Neural progenitor cell (in vitro differentiated cells): ENCODE results near the gene NSMF. TPM values are rescaled to one million over a fixed set of nuclear protein-coding genes. Genes with fewer than 3 reads are reported as not detected.

Experiments used
- DNase-seq: peaks from one replicate; pipeline ENCODE4 v3.0.0-alpha.2; 2016; ENCODE audit warnings: low spot score
- H2AFZ ChIP-seq: fragments of 200-600 bp; sonication (generic); replicated peaks from 2 replicates; pipeline ENCODE4 v1.6.1; 2016; ENCODE audit warnings: antibody characterized with exemption
- H3F3A ChIP-seq: fragments of 200-600 bp; sonication (generic); 2 replicates; pipeline ENCODE4 v1.6.1; 2016; ENCODE audit warnings: antibody characterized with exemption, low read depth
- H3K27ac ChIP-seq: fragments of 200-600 bp; sonication (generic); 2 replicates; pipeline ENCODE4 v1.5.1; 2016; ENCODE audit warnings: mild to moderate bottlenecking
- H3K27me3 ChIP-seq: fragments of 200-600 bp; sonication (generic); 2 replicates; pipeline ENCODE4 v1.6.1; 2016; ENCODE audit warnings: mild to moderate bottlenecking, moderate library complexity
- H3K36me3 ChIP-seq: fragments of 200-600 bp; sonication (generic); 2 replicates; pipeline ENCODE4 v1.5.1; 2016
- H3K4me1 ChIP-seq: fragments of 200-600 bp; sonication (generic); 2 replicates; pipeline ENCODE4 v1.6.1; 2016; ENCODE audit warnings: mixed run types
- H3K4me2 ChIP-seq: fragments of 200-600 bp; sonication (generic); 2 replicates; pipeline ENCODE4 v1.6.1; 2016
- H3K4me3 ChIP-seq: fragments of 200-600 bp; sonication (generic); 2 replicates; pipeline ENCODE4 v1.5.1; 2016
- H3K79me2 ChIP-seq: fragments of 200-600 bp; sonication (generic); 2 replicates; pipeline ENCODE4 v1.6.1; 2016; ENCODE audit warnings: low read depth
- H3K9ac ChIP-seq: fragments of 200-600 bp; sonication (generic); 2 replicates; pipeline ENCODE4 v1.6.1; 2016
- H3K9me3 ChIP-seq: fragments of 200-600 bp; sonication (generic); 2 replicates; pipeline ENCODE4 v1.5.1; 2016; ENCODE audit warnings: low read depth
- H4K20me1 ChIP-seq: fragments of 200-600 bp; sonication (generic); 2 replicates; pipeline ENCODE4 v1.6.1; 2016; ENCODE audit warnings: low read depth
- H3K27ac Mint-ChIP-seq: 3 replicates; pipeline ENCODE4 v1.8.0; 2021; ENCODE audit warnings: mixed read lengths
- H3K27me3 Mint-ChIP-seq: 2 replicates; pipeline ENCODE4 v1.8.0; 2022; ENCODE audit warnings: low read depth, mild to moderate bottlenecking, inconsistent platforms, moderate library complexity, mixed read lengths; ENCODE audit not compliant: insufficient read depth
- H3K36me3 Mint-ChIP-seq: 3 replicates; pipeline ENCODE4 v1.8.0; 2021; ENCODE audit warnings: mixed read lengths
- H3K4me1 Mint-ChIP-seq: 3 replicates; pipeline ENCODE4 v1.8.0; 2021; ENCODE audit warnings: mixed read lengths
- H3K4me3 Mint-ChIP-seq: 3 replicates; pipeline ENCODE4 v1.8.0; 2021; ENCODE audit warnings: mild to moderate bottlenecking, moderate library complexity, mixed read lengths
- H3K9me3 Mint-ChIP-seq: 3 replicates; pipeline ENCODE4 v1.8.0; 2020; ENCODE audit warnings: mixed read lengths
- CTCF ChIP-seq: fragments of 200-600 bp; sonication (generic); IDR thresholded peaks from 2 replicates; pipeline ENCODE4 v1.5.1; 2017; ENCODE audit warnings: antibody characterized with exemption, mild to moderate bottlenecking
- EZH2 ChIP-seq: fragments of 200-600 bp; sonication (generic); IDR thresholded peaks from 2 replicates; pipeline ENCODE4 v1.6.1; 2017; ENCODE audit warnings: antibody characterized with exemption, mild to moderate bottlenecking, moderate library complexity
- EZH2phosphoT487 ChIP-seq: fragments of 200-600 bp; sonication (generic); IDR thresholded peaks from 2 replicates; pipeline ENCODE4 v1.6.1; 2017; ENCODE audit warnings: antibody characterized with exemption
- total RNA-seq: library from RNA; depleted of rRNA; stranded (reverse); fragments of >200 nt; gene quantifications from 2 replicates; pipeline ENCODE4 v1.2.3, GENCODE V29; 2015; ENCODE audit warnings: low replicate concordance

NSMF gene
- total RNA-seq, 1 donor from 2014 or later: 17.1 TPM

- Histone ChIP-seq H3K79me2 (no peaks in the 10 kb centered on the region), H3F3A (no peaks in the 10 kb centered on the region), H3K27me3 (no peaks in the 10 kb centered on the region), H3K4me1 (no peaks in the 10 kb centered on the region), H2AFZ (no peak overlapping the region), H4K20me1 (no peaks in the 10 kb centered on the region), H3K4me3 (no peak overlapping the region), H3K27ac (no peak overlapping the region), H3K9me3 (no peaks in the 10 kb centered on the region), H3K4me2 (no peak overlapping the region), H3K9ac (no peak overlapping the region), H3K36me3 (no peaks in the 10 kb centered on the region)
- peaks cover 14% of the 10 kb centered on the region for H3K4me1 Mint-ChIP-seq
- no peak for TF ChIP-seq CTCF
- H3K36me3 Mint-ChIP-seq: no peaks in the 10 kb centered on the region
- H3K27me3 Mint-ChIP-seq: no peaks in the 10 kb centered on the region
- DNase-seq: no peak
- no peak overlapping the region for H3K4me3 Mint-ChIP-seq
- H3K27ac Mint-ChIP-seq: no peak overlapping the region
- no peaks in the 10 kb centered on the region for H3K9me3 Mint-ChIP-seq
These were observed 26.4 kb upstream of the NSMF start for GRCh38 chr9:137485343-137486140.

GRCh38 chr9:137484551-137485315 is 25.6 kb upstream of the NSMF start:
- no peaks in the 10 kb centered on the region for H3K4me1 ChIP-seq
- Mint-ChIP-seq H3K4me1 (peaks cover 14% of the 10 kb centered on the region), H3K4me3 (no peak overlapping the region), H3K36me3 (no peaks in the 10 kb centered on the region), H3K27me3 (no peaks in the 10 kb centered on the region), H3K9me3 (no peaks in the 10 kb centered on the region), H3K27ac (no peak overlapping the region)
- DNase-seq: no peak
- no peaks in the 10 kb centered on the region for H3F3A ChIP-seq
- H3K4me2 ChIP-seq: no peak overlapping the region
- no peak overlapping the region for H3K9ac ChIP-seq
- H3K27ac ChIP-seq: no peak overlapping the region
- no peak overlapping the region for H3K4me3 ChIP-seq
- H3K9me3 ChIP-seq: no peaks in the 10 kb centered on the region
- H2AFZ ChIP-seq: no peak overlapping the region
- H3K36me3 ChIP-seq: no peaks in the 10 kb centered on the region
- H3K79me2 ChIP-seq: no peaks in the 10 kb centered on the region
- TF ChIP-seq EZH2 (no peak), CTCF (no peak), EZH2phosphoT487 (no peak)
- H4K20me1 ChIP-seq: no peaks in the 10 kb centered on the region
- no peaks in the 10 kb centered on the region for H3K27me3 ChIP-seq

GRCh38 chr9:137482094-137482781 is 23.1 kb upstream of the NSMF start:
- no peak for DNase-seq
- H3F3A ChIP-seq: no peaks in the 10 kb centered on the region
- no peak overlapping the region for H3K27ac ChIP-seq

More at GRCh38 chr9:137482094-137482781, 23.1 kb upstream of the NSMF start:
- H4K20me1 ChIP-seq: no peaks in the 10 kb centered on the region
- Mint-ChIP-seq H3K36me3 (no peaks in the 10 kb centered on the region), H3K4me3 (no peak overlapping the region), H3K9me3 (no peaks in the 10 kb centered on the region), H3K27ac (peak overlapping the region; percentile 21), H3K27me3 (no peaks in the 10 kb centered on the region), H3K4me1 (peaks cover 16% of the 10 kb centered on the region)
- no peaks in the 10 kb centered on the region for H3K36me3 ChIP-seq
- H2AFZ ChIP-seq: no peak overlapping the region
- no peak overlapping the region for H3K4me3 ChIP-seq
- TF ChIP-seq EZH2 (no peak), CTCF (no peak), EZH2phosphoT487 (no peak)
- no peak overlapping the region for H3K4me2 ChIP-seq
- no peaks in the 10 kb centered on the region for H3K9me3 ChIP-seq
- no peak overlapping the region for H3K9ac ChIP-seq
- H3K79me2 ChIP-seq: no peaks in the 10 kb centered on the region
- H3K27me3 ChIP-seq: no peaks in the 10 kb centered on the region
- H3K4me1 ChIP-seq: no peaks in the 10 kb centered on the region
